ENCODE measurements around the gene H2AZ1.

H2AZ1 gene

GRCh38 chr4:99949034-99949998 is 759 bp downstream of the H2AZ1 start:
- H3K27ac ChIP-seq = peak overlapping the region; percentile 100
- H3K9me3 ChIP-seq (ENCODE audit: severe bottlenecking) = no peaks in the 10 kb centered on the region
- peak overlapping the region; percentile 97 for H3K4me3 ChIP-seq (ENCODE audit: low read depth, low read length)
- H3K27me3 ChIP-seq (ENCODE audit: insufficient read depth, low read depth, severe bottlenecking) = no peaks in the 10 kb centered on the region
- peak; percentile 98 for DNase-seq
- H3K36me3 ChIP-seq = peaks cover 37% of the 10 kb centered on the region
- TF ChIP-seq CTCF (IDR thresholded peaks at IDR 0.05; ENCODE audit: low read depth, low read length) = peak; percentile 94

- H3K4me3 ChIP-seq (ENCODE audit: low read depth, low read length) = no peak overlapping the region
- H3K27me3 ChIP-seq (ENCODE audit: insufficient read depth, low read depth, severe bottlenecking) = no peaks in the 10 kb centered on the region
- H3K9me3 ChIP-seq (ENCODE audit: severe bottlenecking) = no peaks in the 10 kb centered on the region
- DNase-seq = no peak
- H3K27ac ChIP-seq = peak overlapping the region; percentile 81
- H3K36me3 ChIP-seq = peaks cover 48% of the 10 kb centered on the region
- no peak for TF ChIP-seq CTCF (IDR thresholded peaks at IDR 0.05; ENCODE audit: low read depth, low read length)
Observed at GRCh38 chr4:99947608-99948007, 2.5 kb downstream of the H2AZ1 start.

- no peaks in the 10 kb centered on the region for H3K27me3 ChIP-seq (ENCODE audit: insufficient read depth, low read depth, severe bottlenecking)
- peak overlapping the region; percentile 80 for H3K4me3 ChIP-seq (ENCODE audit: low read depth, low read length)
- H3K36me3 ChIP-seq = peaks cover 48% of the 10 kb centered on the region
- no peaks in the 10 kb centered on the region for H3K9me3 ChIP-seq (ENCODE audit: severe bottlenecking)
- peak overlapping the region; percentile 81 for H3K27ac ChIP-seq
- no peak for DNase-seq
- no peak for TF ChIP-seq CTCF (IDR thresholded peaks at IDR 0.05; ENCODE audit: low read depth, low read length)
Observed at GRCh38 chr4:99947190-99947578, 2.9 kb downstream of the H2AZ1 start.

DNA sequence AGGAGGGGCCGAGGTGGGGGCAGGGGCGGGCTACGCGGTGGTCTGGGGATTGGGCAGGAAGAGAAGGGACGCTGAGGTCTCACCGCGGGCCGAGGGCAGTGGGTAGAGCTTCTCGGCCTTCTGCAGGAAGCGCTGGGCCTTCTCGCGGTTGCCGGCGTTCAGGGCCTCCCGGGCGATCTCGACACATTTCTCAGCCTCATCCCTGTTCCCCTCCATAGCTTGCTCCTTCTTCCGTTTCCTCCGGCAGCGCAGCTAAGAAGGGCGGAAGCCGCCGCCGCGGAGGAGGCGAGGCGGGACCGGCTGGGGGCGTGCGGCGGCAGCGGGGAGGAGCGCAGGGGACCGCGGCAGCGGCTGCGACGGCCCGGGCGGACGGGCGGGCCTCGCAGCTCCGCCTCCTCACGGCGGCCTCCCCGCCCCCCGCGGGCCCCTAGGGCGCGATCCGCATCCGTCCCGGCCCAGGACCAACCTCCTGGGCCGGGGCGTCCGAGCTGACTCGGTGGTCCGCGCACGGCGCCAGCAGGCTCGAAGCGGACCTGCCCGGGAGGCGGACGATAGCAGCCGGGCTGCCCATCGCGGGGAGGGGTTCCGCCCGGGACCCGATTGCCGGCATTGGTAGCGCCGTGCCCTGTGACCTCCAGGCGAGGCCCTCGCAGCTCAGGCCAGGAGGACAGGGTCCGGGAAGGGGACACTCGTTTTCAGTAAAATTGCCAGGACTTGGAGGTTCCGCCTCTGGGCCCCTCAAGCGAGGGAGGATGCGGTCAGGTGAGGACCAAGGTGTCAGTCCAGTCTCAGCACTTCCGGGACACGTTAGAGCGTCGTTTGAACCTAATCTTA is 3.5 kb downstream of the H2AZ1 start, which contains the start of gene DNAJB14:
TSS of gene DNAJB14 (minus strand) at position 263 of the 834 bp plus-strand sequence. CDS start at position 216, 47 bp downstream.
- no peaks in the 10 kb centered on the region for H3K9me3 ChIP-seq (ENCODE audit: severe bottlenecking)
- 0 out of 2 replicates have a peak, but pooled peaks have one; percentile 1 for TF ChIP-seq CTCF (IDR thresholded peaks at IDR 0.05; ENCODE audit: low read depth, low read length)
- peak within 1 kb of the TSS; percentile 80 for H3K4me3 ChIP-seq (ENCODE audit: low read depth, low read length)
- H3K27me3 ChIP-seq (ENCODE audit: insufficient read depth, low read depth, severe bottlenecking) = no peaks in the 10 kb centered on the region
- H3K27ac ChIP-seq = peak within 1 kb of the TSS; percentile 81
- DNase-seq = peak; percentile 84
- H3K36me3 ChIP-seq = peaks cover 48% of the 10 kb centered on the region

GRCh38 chr4:99945718-99946355 is 4.2 kb downstream of the H2AZ1 start:
- Histone ChIP-seq H3K9me3 (ENCODE audit: severe bottlenecking) (no peaks in the 10 kb centered on the region), H3K4me3 (ENCODE audit: low read depth, low read length) (peak overlapping the region; percentile 80), H3K27me3 (ENCODE audit: insufficient read depth, low read depth, severe bottlenecking) (no peaks in the 10 kb centered on the region), H3K27ac (peak overlapping the region; percentile 81), H3K36me3 (peaks cover 48% of the 10 kb centered on the region)
- no peak for DNase-seq
- peak; percentile 23; the same call in 1 of the 2 replicates for TF ChIP-seq CTCF (IDR thresholded peaks at IDR 0.05; ENCODE audit: low read depth, low read length)
